Gastroesophageal sphincter (tissue), 3 donors: ENCODE data around the gene KIF26A.

Experiments
- CTCF ChIP-seq, 4 experiments: fragments of 200-600 bp in 2 of 4; fragments of 450-650 bp in 2 of 4; sonication (generic) in 1 of 4; IDR thresholded peaks; one replicate each; pipeline ENCODE4 v1.5.1; 2017 to 2019; ENCODE audit warnings: antibody characterized with exemption in 4 of 4, mild to moderate bottlenecking in 2 of 4, moderate library complexity in 2 of 4
- POLR2A ChIP-seq, 2 donors: fragments of 450-650 bp; IDR thresholded peaks; one replicate each; pipeline ENCODE4 v1.6.1; 2017; ENCODE audit warnings: antibody characterized with exemption in 2 of 2, mild to moderate bottlenecking in 2 of 2, moderate library complexity in 1 of 2
- POLR2AphosphoS5 ChIP-seq: sonication (generic); formaldehyde crosslinking; IDR thresholded peaks from one replicate; pipeline ENCODE4 v1.6.1; 2017; ENCODE audit warnings: antibody characterized with exemption

- TF ChIP-seq POLR2AphosphoS5 (no peak), CTCF (IDR thresholded peaks at IDR 0.05) (no peak), POLR2A (IDR thresholded peaks at IDR 0.05) (no peak)
Observed at GRCh38 chr14:104166698-104167097, 28.3 kb downstream of the KIF26A start.
